Coronary artery (tissue), 2 donors: ENCODE data around the gene CADM1.

Source experiments
- DNase-seq: peaks from one replicate; pipeline ENCODE4 v3.0.0-alpha.2; 2017; ENCODE audit warnings: low spot score
- H3K27ac ChIP-seq, 2 donors: fragments of 200-600 bp; sonication (generic); one replicate each; pipeline ENCODE4 v1.5.1; 2016 to 2019
- H3K4me3 ChIP-seq: fragments of 200-600 bp; sonication (generic); 2 replicates; pipeline ENCODE4 v1.5.1; 2016; ENCODE audit warnings: mild to moderate bottlenecking, moderate library complexity
- CTCF ChIP-seq: fragments of 200-600 bp; sonication (generic); IDR thresholded peaks from one replicate; pipeline ENCODE4 v1.5.1; 2019; ENCODE audit warnings: antibody characterized with exemption

Gene CADM1

GRCh38 chr11:115497303-115497702, 6.9 kb downstream of the CADM1 start:
- Histone ChIP-seq H3K4me3 (no peak overlapping the region), H3K27ac (no peak overlapping the region)
- DNase-seq = no peak
- TF ChIP-seq CTCF = no peak

- no peak overlapping the region for H3K4me3 ChIP-seq
- H3K27ac ChIP-seq = no peak overlapping the region
- DNase-seq = no peak
- TF ChIP-seq CTCF = no peak
Observed at GRCh38 chr11:115496892-115497291, 7.3 kb downstream of the CADM1 start.

- Histone ChIP-seq H3K4me3 (no peak overlapping the region), H3K27ac (no peak overlapping the region)
- no peak for DNase-seq
- TF ChIP-seq CTCF = no peak
Observed at GRCh38 chr11:115493905-115494304, 10.3 kb downstream of the CADM1 start.

GRCh38 chr11:115493488-115493887, 10.7 kb downstream of the CADM1 start:
- DNase-seq = no peak
- H3K27ac ChIP-seq = no peak overlapping the region
- no peak for TF ChIP-seq CTCF
- no peak overlapping the region for H3K4me3 ChIP-seq

- H3K4me3 ChIP-seq = no peak overlapping the region
- no peak overlapping the region for H3K27ac ChIP-seq
- TF ChIP-seq CTCF = no peak
- DNase-seq = no peak
Observed at GRCh38 chr11:115489466-115489865, 14.7 kb downstream of the CADM1 start.

- DNase-seq = no peak
Observed at GRCh38 chr11:115488945-115489344, 15.3 kb downstream of the CADM1 start.

GRCh38 chr11:115481528-115481927, 22.7 kb downstream of the CADM1 start:
- no peak for DNase-seq
- Histone ChIP-seq H3K4me3 (no peak overlapping the region), H3K27ac (no peak overlapping the region)
- no peak for TF ChIP-seq CTCF

More at GRCh38 chr11:115488945-115489344, 15.3 kb downstream of the CADM1 start:
- no peak overlapping the region for H3K4me3 ChIP-seq
- no peak overlapping the region for H3K27ac ChIP-seq
- TF ChIP-seq CTCF = no peak
